ENCODE results near the gene KANSL2.
"Not testable (repeated sequence)": the region's sequence is repeated elsewhere in the genome, so short reads cannot be mapped to it uniquely, and the experiment has no call there.

Gene KANSL2, protein sequence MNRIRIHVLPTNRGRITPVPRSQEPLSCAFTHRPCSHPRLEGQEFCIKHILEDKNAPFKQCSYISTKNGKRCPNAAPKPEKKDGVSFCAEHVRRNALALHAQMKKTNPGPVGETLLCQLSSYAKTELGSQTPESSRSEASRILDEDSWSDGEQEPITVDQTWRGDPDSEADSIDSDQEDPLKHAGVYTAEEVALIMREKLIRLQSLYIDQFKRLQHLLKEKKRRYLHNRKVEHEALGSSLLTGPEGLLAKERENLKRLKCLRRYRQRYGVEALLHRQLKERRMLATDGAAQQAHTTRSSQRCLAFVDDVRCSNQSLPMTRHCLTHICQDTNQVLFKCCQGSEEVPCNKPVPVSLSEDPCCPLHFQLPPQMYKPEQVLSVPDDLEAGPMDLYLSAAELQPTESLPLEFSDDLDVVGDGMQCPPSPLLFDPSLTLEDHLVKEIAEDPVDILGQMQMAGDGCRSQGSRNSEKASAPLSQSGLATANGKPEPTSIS

DNA sequence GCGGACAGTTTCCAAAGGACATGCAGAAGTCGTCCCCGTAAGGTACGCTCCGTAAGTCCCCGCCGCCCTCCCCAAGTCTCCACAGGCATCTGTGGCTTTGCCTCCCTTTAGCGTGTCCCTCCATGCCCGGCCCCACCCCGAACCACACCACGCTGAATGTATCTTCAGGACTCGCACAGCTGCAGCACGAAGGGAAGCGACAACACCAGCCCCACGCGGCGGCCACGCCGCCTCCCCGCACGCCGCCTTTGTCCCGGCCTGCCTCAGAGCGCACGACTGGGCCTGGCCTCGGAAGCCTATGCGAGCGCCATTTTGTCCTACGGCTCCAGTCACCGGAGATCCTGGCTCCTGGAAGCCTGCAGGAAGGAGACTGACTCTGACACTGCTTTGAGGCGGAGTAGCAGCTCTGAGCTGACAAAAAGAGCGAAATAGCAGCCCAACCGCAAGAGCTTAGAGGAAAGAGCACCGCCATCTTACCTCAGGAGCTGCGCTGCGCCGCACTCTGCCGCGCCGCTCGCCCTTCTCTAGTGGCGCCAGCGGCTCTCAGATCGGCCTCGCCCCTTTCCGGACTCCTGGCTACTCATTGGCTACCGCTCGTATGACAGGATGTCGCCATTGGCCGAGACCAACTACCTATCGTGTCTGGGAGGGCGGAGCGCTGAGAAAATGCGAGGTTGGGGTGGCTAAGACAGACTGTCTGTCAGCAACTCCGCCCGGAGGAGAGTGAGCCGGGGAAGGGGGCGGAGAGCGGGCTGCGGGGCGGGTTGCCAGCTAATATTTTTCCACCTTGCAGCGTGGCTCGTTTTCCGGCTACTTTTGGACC lies at the start of gene KANSL2:
Gene KANSL2 (minus strand): TSS at position 529 of the 823 bp plus-strand sequence. CDS start 606 bp downstream, outside the sequence.
- DNase-seq = peak; percentile 98

DNA sequence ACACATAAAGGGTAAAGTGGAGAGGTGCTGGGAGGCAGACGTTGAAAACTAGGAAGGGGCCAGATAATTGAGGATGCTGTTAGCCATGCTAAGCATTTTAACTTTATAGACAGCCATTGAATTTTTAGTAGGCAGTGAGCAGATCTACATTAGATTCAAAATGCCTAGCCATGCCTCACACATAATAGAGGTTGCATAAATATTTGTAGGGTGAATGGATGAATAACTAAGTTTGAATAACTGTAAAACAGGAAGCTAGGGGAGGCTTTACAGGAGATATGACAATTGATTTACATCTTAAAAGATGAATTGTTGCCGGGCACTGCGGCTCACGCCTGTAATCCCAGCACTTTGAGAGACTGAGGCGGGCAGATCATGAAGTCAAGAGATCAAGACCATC lies 46.8 kb upstream of the KANSL2 start:
- no peak for DNase-seq

DNA sequence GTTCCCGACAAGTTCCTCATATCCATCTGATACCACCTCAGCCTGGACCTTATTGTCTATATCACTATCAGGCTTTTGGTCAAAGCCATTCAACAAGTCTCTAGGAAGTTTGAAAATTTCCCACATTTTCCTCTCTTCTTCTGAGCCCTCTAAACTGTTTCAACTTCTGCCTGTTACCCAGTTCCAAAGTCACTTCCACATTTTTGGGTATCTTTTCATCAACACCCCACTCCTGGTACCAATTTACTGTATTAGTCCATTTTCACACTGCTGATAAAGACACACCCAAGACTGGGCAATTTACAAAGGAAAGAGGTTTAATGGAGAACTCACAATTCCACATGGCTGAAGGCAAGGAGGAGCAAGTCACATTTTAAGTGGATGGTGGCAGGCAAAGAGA lies 38.7 kb upstream of the KANSL2 start:
- not testable (repeated sequence) for DNase-seq

DNA sequence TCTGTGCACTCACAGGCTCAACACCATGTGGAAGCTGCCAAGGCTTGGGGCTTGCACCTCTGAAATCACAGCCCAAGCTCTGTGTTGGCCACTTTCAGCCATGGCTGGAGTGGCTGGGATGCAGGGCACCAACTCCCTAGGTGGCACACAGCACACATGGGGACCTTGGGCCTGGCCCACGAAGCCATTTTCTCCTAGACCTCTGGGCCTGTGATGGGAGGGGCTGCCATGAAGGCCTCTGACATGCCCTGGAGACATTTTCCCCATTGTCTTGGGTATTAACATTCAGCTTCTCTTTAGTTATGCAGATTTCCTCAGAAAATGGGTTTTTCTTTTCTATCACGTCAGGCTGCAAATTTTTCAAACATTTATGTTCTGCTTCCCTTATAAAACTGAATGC lies 38.1 kb upstream of the KANSL2 start:
- not testable (repeated sequence) for DNase-seq

DNA sequence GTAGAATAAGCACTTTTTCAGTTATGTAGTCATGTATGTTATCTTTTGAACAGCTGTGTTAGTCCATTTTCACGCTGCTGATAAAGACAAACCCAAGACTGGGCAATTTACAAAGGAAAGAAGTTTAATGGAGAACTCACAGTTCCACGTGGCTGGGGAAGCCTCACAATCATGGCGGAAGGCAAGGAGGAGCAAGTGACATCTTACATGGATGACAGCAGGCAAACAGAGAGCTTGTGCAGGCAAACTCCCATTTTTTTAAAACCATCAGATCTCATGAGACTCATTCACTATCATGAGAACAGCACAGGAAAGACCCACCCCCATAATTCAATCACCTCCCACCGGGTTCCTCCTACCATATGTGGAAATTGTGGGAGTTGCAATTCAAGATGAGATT lies 37.0 kb upstream of the KANSL2 start:
- DNase-seq = not testable (repeated sequence)

DNA sequence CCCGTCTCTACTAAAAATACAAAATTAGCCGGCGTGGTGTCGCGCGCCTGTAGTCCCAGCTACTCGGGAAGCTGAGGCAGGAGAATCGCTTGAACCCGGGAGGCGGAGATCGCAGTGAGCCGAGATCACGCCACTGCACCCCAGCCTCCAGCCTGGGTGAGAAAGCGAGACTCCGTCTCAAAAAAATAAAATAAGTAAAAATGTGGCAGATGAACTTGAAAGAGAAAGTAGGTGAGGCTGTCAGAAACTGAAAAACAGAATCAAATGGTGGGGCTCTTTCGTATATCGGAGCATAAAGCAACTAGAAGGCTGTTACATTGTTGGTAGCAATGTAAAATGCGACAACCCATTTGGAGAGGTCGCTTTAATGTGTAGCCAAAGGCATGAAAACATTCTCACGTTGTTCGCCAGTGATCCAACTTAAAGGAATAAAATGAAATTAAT lies 35.2 kb upstream of the KANSL2 start:
- DNase-seq = no peak

DNA sequence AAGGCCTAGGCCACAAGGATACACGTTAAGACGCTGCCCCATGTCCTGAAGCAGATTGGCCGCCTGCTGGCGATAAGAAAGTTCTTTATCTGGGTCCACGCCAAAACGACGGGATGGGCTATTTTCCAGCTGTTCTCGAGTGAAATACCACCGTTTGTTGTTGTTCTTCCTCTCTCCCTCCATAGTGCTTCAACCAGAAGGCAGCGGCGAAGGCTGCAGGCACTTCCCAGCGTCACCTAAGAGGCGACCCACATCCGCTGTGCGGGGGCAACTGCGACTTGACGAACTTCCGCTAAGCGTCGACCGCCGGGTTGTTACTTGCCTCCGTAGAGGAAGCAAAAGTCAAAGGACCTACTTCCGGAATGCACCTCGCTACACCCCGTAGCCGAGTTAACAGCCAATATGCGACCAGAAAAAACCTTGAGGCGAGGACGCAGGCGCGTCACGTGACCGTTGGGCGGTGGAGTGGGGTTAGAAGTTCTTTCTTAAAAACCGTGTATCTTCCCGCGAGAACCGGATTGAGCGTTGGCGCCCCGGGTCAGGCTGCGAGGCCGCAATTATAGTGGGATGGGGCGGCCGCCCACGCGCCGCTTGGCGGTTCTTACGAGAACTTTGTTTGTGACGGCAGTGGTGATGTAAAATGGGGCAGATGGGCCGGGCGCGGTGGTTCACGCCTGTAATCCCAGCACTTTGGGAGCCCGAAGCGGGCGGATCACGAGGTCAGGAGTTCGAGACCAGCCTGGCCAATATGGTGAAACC lies 34.6 kb upstream of the KANSL2 start, which contains the start of gene CCNT1:
Gene CCNT1 (minus strand): TSS at position 215 of the 759 bp plus-strand sequence. CDS start 32 bp downstream, at position 183.
- peak; percentile 98 to 99 for DNase-seq

DNA sequence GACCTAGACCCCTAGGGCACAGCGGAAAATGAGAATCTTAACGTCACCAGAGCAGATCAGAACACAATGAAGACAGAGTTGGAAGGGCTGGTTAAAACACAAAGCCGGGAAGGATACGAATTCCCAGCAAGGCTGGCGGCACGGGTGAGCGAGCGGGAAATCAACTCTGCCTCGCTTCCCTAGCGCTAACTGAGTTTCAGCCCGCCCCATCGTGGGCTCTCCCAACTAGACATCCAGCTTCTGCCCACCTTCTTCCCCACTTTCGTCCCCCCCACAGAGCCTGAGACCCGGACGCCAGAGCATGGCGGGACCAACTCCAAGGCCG lies 34.1 kb upstream of the KANSL2 start:
- no peak for DNase-seq

DNA sequence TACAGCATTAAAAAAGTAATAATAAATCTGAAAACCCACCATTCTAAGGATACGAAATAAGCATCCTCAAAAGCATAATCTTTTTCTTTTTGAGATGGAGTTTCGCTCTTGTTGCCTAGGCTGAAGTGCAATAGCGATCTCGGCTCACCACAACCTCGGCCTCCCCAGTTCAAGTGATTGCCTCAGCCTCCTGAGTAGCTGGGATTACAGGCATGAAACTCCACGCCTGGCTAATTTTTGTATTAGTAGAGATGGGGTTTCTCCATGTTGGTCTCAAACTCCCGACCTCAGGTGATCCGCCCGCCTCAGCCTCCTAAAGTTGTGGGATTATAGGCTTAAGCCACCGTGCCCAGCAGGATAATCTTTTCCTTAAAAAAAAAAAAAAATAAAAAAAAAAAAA lies 30.2 kb upstream of the KANSL2 start:
- DNase-seq = no peak

DNA sequence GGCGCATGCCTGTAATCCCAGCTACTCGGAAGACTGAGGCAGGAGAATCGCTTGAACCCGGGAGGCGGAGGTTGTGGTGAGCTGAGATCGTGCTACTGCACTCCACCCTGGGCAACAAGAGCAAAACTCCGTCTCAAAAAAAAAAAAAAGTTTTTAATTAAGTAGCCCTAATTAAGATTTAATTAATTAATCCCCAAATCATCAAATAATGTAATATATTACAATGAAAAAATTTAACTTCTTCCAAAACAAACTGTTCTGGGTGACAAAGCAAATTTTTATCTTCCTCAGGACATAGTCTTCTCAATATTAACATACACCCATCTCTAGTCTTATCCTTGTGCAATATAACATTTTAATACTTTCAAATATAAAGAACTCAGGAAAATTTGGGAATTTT lies 16.8 kb upstream of the KANSL2 start:
- DNase-seq = not testable (repeated sequence)

DNA sequence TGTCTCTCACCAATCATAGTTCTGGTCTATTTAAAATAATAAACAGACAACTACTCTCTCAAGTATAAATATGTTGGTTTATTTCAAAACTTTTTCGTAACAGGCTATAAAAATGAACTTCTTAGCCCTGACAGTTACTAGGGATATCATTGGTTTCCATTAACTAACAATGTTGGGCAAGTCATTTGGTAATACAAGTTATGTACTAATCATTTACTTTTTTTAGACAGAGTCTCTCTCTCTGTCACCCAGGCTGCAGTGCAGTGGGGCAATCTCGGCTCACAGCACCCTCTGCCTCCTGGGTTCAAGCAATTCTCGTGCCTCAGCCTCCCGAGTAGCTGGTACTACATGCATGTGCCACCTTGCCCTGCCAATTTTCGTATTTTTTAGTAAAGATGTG lies 14.6 kb upstream of the KANSL2 start:
- no peak for DNase-seq

DNA sequence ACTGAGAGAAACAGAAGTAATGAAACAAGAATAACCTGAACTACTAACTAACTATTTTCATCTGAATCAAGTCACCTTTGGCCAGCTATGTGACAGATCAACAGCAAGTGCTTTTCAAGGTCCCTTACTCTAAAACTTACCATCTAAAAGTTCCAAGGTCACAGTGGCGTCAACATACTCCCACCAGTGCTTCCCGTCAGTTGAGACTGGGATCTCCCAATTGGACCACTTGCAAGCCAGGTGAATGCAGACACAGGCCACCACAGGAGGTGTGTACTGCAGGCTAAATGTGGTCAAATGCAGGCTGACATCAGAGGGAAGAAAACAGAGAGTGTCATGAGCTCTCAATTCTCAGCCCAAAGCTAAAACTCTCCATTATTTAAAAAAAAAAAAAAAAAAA lies 13.8 kb upstream of the KANSL2 start:
- DNase-seq = no peak

DNA sequence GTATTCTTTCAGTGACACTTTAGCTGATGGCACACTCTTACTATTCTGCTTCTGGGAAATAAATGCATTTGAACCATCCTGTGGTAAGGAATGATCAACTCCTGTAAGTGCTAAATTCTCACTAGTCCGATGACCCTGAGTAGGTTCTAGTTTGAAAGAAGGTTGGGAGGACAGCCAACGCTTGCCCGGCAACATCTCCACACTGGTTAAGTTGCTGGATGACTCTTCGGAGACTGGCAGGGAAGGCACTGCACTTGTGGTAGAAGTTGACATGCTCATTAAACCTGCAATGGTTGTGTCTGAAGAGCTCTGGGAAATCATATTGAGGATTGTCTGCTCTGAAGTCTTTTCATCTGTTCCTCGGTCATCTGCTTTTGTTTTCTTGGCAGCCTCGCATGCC lies 12.0 kb upstream of the KANSL2 start:
- DNase-seq = no peak

DNA sequence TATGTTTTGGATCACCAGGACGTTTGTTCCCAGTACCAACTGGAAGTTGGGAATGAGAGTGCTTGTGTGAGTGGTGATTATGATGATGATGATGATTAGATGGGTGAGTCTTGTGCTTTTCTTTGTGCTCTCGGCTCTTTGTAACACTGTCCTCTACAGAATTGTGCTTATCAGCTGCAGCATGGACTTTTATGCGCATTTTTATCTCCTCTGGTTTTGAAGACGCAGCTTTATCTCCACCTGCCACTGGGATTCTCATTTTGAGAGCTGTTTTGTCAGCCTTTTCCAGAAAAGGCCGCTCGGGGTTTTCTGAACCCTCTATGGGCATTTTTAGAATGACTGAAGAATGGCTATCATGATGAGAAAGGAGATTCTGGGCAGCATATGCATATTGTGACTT lies 11.5 kb upstream of the KANSL2 start:
- no peak for DNase-seq

DNA sequence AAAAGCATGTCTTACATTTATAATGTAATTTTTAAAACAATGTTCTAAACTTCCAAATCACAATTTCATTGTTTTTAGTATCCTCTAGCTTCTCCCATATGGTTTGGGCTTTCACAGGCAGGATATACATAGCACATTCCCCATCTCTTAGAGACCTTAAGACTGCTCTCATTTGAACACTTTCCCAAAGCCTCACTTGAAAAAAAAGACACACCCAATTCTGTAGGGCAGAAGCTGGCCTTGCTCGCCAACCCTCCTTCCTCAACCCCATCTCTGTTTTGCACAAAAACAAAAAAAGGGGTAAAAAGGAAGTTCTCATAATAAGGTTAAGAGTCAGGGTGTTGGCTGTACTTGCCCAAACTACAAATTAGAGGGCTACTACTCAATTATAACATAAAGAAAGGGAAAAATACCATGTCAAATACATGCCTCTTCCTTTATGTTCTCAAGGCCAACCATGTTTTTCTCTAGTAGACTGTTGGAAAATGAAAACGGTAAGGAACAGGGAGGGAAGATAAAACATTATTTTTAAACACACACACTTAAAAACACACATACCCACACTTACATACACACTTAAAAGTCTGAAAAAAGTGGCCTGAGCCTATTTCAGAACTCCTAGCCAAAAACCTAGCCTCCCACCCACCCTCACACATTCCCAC lies 9.9 kb upstream of the KANSL2 start:
- DNase-seq = no peak

DNA sequence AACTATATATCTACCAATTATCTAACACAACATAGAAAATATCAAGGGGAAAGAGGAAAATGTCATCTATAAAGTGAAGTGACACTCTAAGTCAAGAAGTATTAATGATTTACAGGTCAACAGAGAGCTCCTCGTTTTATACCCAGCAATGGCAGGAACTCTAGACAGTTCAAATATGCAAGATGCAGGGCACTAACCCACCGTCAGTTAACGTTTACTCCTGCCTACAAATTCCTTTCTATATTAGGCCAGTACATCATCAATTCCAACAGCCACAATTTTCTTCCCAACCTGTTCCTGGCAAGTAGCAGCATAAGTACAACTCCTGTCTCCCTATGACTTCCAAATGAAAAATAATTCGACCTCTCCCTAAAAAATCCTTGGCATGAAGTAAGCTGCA lies 9.0 kb upstream of the KANSL2 start:
- no peak for DNase-seq

DNA sequence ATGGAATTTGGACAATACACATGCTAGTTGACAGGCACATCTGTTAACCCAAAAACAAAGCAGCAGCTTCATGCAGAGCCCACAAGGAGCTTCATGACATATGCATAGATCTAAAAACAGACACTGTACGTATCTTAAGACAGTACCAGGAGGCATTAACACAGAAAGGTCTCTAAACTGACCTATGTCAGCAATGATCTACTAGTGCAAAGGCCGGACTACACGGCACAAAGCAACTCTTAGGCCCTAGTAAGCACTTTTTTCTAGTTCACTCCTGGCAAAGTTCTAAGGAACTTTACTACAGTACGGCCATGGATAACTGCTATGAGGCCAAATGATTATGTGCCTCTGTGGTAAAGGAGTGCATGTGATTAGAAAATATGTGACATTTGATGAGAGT lies 8.4 kb upstream of the KANSL2 start:
- DNase-seq = no peak

DNA sequence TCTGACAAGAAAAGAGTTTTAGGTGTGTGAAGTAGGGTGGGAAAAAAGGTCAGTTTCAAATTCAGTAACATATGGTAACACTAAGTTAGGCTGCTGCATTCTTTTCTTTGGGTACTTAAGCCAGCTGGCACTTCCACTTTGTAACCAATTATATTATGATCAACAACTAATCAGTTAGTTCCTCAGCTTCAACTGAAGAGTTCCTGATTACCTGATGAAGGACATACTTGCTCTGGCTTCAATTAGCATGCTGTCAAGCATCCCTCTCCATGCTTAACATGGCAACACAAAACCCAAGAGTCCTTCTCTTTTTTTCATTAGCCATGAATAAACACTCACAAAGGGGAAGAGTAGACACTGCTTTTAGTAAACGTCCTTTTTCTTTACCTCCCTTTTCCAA lies 6.8 kb upstream of the KANSL2 start:
- no peak for DNase-seq

DNA sequence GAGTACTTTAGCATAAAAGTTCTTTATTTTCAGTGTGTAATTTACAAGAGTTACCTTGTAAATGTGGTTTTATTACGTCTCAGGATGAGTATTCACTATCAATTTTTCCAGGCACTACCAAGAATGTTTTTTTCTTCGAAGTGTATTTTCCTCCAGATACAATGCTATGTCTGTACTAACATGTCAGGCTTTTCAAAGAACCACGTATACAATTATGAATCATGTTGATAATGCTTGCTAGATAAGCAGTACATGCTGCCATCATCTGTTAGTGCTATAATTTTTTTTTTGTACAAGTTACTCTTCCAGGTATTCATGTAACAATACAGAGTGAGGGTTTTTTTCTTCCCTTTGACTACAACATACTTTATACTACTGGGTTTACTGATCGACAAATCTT lies 5.6 kb upstream of the KANSL2 start:
- no peak for DNase-seq

DNA sequence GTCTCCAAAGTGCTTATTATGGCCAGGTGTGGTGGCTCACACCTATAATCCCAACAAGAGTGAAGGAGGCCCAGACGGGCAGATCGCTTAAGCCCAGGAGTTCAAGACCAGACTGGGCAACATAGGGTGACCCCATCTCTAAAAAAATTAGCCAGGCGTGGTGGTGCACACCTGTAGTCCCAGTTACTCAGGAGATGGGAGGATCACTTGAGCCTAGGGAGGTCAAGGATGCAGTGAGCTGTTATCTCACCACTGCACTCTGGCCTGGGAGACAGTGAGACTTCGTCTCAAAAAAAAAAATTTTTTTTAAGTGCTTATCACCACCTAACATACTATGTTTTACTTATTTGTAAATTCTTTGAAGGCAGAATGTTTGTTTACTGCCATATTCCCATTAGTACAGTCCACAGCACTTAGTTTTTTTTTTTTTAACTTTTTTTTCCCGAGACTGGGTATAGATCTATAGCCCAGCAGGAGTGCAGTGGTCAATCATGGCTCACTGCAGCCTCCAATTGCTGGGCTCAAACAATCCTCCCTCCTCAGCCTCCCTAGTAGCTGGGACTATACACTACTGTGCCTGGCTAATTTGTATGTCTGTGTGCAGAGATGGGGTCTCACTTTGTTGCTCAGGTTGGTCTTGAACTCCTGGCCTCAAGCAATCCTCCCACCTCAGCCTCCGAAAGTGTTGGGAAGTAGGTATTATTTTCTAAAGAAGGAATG lies 4.7 kb upstream of the KANSL2 start:
- no peak for DNase-seq

DNA sequence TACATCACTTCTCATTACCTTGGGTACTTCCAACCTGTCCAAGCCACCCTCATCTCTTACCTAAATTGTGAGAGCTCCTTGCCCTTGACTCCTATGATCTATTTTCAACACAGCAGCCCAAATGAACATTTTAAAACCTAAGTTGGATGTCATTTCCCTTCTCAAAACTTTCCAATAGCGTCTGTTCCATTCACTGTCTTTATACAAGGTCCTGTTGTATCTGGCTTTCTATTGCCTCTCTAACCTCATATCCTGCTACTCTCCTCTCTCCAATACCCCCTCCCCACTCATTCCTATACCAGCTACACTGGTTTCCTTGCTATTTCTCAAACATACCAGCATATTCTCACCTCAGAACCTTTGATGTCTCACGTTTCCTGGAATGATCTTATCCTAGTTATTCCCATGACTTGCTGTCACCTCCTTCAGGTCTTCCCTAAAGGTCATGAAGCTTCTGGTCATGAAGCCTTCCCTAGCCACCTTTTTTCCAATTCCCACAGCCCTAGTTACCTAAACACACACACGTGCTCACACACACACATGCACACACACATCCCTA lies 4.1 kb upstream of the KANSL2 start:
- DNase-seq = no peak

DNA sequence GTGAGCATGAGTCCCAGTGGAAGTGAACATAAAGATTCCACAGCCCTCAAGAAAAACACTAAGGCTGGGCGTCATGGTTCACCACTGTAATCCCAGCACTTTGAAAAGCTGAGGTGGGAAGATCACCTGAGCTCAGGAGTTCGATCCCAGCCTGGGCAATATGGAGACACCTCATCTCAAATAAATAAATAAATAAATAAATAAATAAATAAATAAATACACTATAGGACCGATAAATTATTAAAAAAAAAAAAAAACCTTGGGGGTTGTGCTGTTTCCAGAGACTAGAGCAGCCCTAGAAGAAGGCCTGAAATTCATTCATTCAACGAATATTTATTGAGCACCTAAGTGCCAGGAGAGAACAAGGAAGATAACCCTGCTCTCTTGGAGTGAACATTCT lies 1.5 kb upstream of the KANSL2 start:
- DNase-seq = no peak
